ENCODE measurements around the gene LAMA5. TPM values are rescaled to one million over a fixed set of nuclear protein-coding genes. Genes with fewer than 3 reads are reported as not detected.
A peak's percentile ranks its signal among the peaks of the same experiment; 100 is the strongest.

LAMA5 gene
- total and polyA plus RNA-seq, 4 donors = 116 to 315 (median 244) TPM

DNA sequence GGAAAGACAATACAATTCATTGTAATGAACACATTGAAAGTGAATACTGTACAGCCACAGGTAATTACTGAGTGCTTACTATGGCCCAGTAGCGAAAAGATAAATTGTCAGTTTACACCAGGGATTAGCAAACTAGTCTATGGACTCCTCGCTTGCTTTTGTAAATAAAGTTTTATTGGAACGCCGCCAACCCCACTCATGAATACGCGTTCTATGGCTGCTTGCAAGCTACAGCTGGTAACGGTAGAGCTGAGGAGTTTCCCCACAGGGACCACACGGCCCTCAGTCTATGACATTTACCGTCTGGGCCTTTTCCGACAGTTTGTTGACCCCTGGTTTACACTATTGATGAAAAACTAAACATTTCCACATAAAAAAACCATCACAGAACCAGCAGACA, 24.2 kb downstream of the LAMA5 start:
- Histone ChIP-seq H3K9me3 (ENCODE audit: control insufficient read depth in 4 of 4, insufficient read depth in 3 of 4, low read length in 3 of 4) (no peaks in the 10 kb centered on the region), H3K4me1 (ENCODE audit: control insufficient read depth in 5 of 5, insufficient read depth in 5 of 5, low read length in 5 of 5) (no peaks in the 10 kb centered on the region), H3K9ac (ENCODE audit: insufficient read depth in 1 of 2, low read length in 2 of 2) (no peak overlapping the region), H3K36me3 (ENCODE audit: control insufficient read depth in 4 of 4, insufficient read depth in 4 of 4, low read length in 4 of 4) (peaks cover 0 to 37% (median 4%) of the 10 kb centered on the region in 4 donors), H3K27ac (ENCODE audit: low read depth in 1 of 2, low read length in 1 of 2) (no peak overlapping the region), H3K4me3 (no peak overlapping the region), H3K27me3 (ENCODE audit: control insufficient read depth in 3 of 3, insufficient read depth in 3 of 3, low read length in 2 of 3) (no peaks in the 10 kb centered on the region)
- no peak for ATAC-seq (ENCODE audit: insufficient read depth, low FRiP score)
- 82 to 83% methylated on average over 10 of the region's 10 CpGs for WGBS, 2 donors
- DNase-seq = peak in 1 of 3 donors; percentile 29
- no peak for TF ChIP-seq CTCF (IDR thresholded peaks at IDR 0.05; ENCODE audit: control extremely low read depth, extremely low read depth)

GRCh38 chr20:62339647-62340062, 27.5 kb downstream of the LAMA5 start:
- Histone ChIP-seq H3K9ac (ENCODE audit: insufficient read depth in 1 of 2, low read length in 2 of 2) (no peak overlapping the region), H3K4me3 (no peak overlapping the region), H3K27ac (ENCODE audit: low read depth in 1 of 2, low read length in 1 of 2) (no peak overlapping the region), H3K27me3 (ENCODE audit: control insufficient read depth in 3 of 3, insufficient read depth in 3 of 3, low read length in 2 of 3) (no peaks in the 10 kb centered on the region), H3K9me3 (ENCODE audit: control insufficient read depth in 4 of 4, insufficient read depth in 3 of 4, low read length in 3 of 4) (no peaks in the 10 kb centered on the region), H3K36me3 (ENCODE audit: control insufficient read depth in 4 of 4, insufficient read depth in 4 of 4, low read length in 4 of 4) (peaks cover 0 to 43% (median 3%) of the 10 kb centered on the region in 4 donors), H3K4me1 (ENCODE audit: control insufficient read depth in 5 of 5, insufficient read depth in 5 of 5, low read length in 5 of 5) (no peaks in the 10 kb centered on the region)
- DNase-seq (no peak), ATAC-seq (ENCODE audit: insufficient read depth, low FRiP score) (no peak)
- TF ChIP-seq CTCF (IDR thresholded peaks at IDR 0.05; ENCODE audit: control extremely low read depth, extremely low read depth) = no peak
- 61 to 65% methylated on average over 14 of the region's 14 CpGs for WGBS, 2 donors

GRCh38 chr20:62338294-62338620, 28.9 kb downstream of the LAMA5 start:
- Histone ChIP-seq H3K27ac (ENCODE audit: low read depth in 1 of 2, low read length in 1 of 2) (no peak overlapping the region), H3K4me1 (ENCODE audit: control insufficient read depth in 5 of 5, insufficient read depth in 5 of 5, low read length in 5 of 5) (no peaks in the 10 kb centered on the region), H3K27me3 (ENCODE audit: control insufficient read depth in 3 of 3, insufficient read depth in 3 of 3, low read length in 2 of 3) (no peaks in the 10 kb centered on the region), H3K9me3 (ENCODE audit: control insufficient read depth in 4 of 4, insufficient read depth in 3 of 4, low read length in 3 of 4) (no peaks in the 10 kb centered on the region), H3K4me3 (no peak overlapping the region), H3K36me3 (ENCODE audit: control insufficient read depth in 4 of 4, insufficient read depth in 4 of 4, low read length in 4 of 4) (peaks cover 0 to 55% (median 5%) of the 10 kb centered on the region in 4 donors), H3K9ac (ENCODE audit: insufficient read depth in 1 of 2, low read length in 2 of 2) (no peak overlapping the region)
- TF ChIP-seq CTCF (IDR thresholded peaks at IDR 0.05; ENCODE audit: control extremely low read depth, extremely low read depth) = no peak
- DNase-seq = no peak
- 94 to 96% methylated on average over 16 of the region's 16 CpGs for WGBS, 2 donors
- ATAC-seq (ENCODE audit: insufficient read depth, low FRiP score) = no peak
